Measurements from ENCODE around the gene PHF21A. TPM values are rescaled to one million over a fixed set of nuclear protein-coding genes. Genes with fewer than 3 reads are reported as not detected.
A peak's percentile ranks its signal among the peaks of the same experiment; 100 is the strongest.

The PHF21A gene
- total and polyA plus RNA-seq, 2 experiments from 2014 or later, result 24.6 to 30.4 TPM

DNA sequence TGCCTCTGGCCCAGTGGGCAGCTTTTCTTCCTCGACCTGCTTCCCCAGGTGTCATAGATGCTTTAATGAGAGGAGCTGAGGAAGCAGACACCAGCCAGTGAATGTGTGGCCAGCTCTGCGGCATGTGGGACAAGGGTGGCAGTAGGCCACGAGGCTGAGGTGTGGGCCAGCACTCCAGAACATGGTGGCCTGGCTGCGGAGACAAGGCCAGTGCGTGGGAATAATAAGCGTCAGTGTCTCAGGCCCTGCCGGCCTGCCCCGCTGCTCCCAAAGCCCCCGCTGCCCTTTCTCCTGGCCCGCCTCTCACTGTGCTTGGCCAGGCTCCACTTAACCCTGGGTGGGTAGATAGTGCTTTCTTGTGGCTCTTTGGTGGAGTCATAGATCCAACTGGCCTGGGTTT lies 233.7 kb downstream of the PHF21A start:
- H3K4me2 ChIP-seq, result no peak overlapping the region
- H3K4me1 ChIP-seq (ENCODE audit: insufficient read depth), result no peaks in the 10 kb centered on the region
- no peaks in the 10 kb centered on the region for H3K9me2 ChIP-seq (replicated peaks; ENCODE audit: insufficient read depth)
- no peaks in the 10 kb centered on the region for H3K36me3 ChIP-seq (replicated peaks; ENCODE audit: insufficient read depth, low read depth)
- DNase-seq (ENCODE audit: low spot score), result no peak
- no peak overlapping the region for H3K27ac ChIP-seq
- whole genome bisulfite sequencing (ENCODE audit: low lambda C conversion rate, missing lambda C conversion rate), result 91% methylated on average over 10 of the region's 10 CpGs
- H3K27me3 ChIP-seq, result no peaks in the 10 kb centered on the region
- H4K20me1 ChIP-seq (ENCODE audit: insufficient read depth, poor library complexity, severe bottlenecking), result no peaks in the 10 kb centered on the region
- no peak for TF ChIP-seq EZH2 (IDR thresholded peaks at IDR 0.05; ENCODE audit: borderline replicate concordance)
- TF ChIP-seq, protein P1, sequence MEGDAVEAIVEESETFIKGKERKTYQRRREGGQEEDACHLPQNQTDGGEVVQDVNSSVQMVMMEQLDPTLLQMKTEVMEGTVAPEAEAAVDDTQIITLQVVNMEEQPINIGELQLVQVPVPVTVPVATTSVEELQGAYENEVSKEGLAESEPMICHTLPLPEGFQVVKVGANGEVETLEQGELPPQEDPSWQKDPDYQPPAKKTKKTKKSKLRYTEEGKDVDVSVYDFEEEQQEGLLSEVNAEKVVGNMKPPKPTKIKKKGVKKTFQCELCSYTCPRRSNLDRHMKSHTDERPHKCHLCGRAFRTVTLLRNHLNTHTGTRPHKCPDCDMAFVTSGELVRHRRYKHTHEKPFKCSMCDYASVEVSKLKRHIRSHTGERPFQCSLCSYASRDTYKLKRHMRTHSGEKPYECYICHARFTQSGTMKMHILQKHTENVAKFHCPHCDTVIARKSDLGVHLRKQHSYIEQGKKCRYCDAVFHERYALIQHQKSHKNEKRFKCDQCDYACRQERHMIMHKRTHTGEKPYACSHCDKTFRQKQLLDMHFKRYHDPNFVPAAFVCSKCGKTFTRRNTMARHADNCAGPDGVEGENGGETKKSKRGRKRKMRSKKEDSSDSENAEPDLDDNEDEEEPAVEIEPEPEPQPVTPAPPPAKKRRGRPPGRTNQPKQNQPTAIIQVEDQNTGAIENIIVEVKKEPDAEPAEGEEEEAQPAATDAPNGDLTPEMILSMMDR (IDR thresholded peaks at IDR 0.05; ENCODE audit: poor library complexity), result no peak
- no peak for TF ChIP-seq EZH2phosphoT487 (IDR thresholded peaks at IDR 0.05; ENCODE audit: low read depth, severe bottlenecking, unreplicated experiment)
- no peaks in the 10 kb centered on the region for H3K9me3 ChIP-seq (ENCODE audit: low read depth)
- no peak overlapping the region for H3K4me3 ChIP-seq
- no peaks in the 10 kb centered on the region for H3K79me2 ChIP-seq
- no peak overlapping the region for H2AFZ ChIP-seq

DNA sequence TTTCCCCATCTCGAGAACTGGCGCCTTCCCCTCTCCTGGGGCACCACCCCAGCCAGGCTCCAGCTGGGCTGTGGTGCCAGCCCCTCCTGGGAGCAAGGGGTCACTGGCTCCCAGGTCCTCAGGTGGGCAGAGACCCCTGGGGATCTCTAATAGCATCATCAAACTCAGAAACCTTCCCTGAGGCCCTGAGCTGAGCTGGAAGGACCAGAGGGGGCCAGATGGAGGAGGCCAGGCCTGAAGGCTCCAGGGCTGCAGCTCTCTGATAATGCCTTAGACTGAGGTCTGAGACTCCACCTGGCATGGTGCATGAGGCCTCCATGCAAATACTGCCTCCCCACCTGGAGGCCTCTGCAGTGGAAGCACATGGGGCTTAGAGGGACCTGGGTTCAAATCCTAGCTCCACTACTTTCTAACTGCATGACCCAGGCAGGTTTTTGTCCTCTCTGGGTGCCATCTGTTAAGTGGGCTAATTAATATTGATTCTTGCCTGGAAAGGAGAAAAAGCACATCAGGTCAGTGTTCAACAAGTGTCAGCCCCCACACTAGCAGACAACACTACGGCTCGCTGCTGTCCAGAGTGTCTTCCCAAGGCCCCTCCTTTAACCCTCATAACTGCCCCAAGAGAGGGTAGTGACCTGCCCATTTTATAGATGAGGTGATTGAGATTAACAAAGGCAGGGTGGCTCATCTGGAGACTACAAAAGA lies 234.3 kb downstream of the PHF21A start:
- no peaks in the 10 kb centered on the region for H3K79me2 ChIP-seq
- TF ChIP-seq EZH2phosphoT487 (IDR thresholded peaks at IDR 0.05; ENCODE audit: low read depth, severe bottlenecking, unreplicated experiment) (no peak), EZH2 (IDR thresholded peaks at IDR 0.05; ENCODE audit: borderline replicate concordance) (no peak)
- TF ChIP-seq, protein P1 (IDR thresholded peaks at IDR 0.05; ENCODE audit: poor library complexity), result no peak
- no peaks in the 10 kb centered on the region for H4K20me1 ChIP-seq (ENCODE audit: insufficient read depth, poor library complexity, severe bottlenecking)
- no peak overlapping the region for H3K4me2 ChIP-seq
- no peak for DNase-seq (ENCODE audit: low spot score)
- H3K9me3 ChIP-seq (ENCODE audit: low read depth), result no peaks in the 10 kb centered on the region
- H3K27ac ChIP-seq, result no peak overlapping the region
- H3K27me3 ChIP-seq, result no peaks in the 10 kb centered on the region
- H3K9me2 ChIP-seq (replicated peaks; ENCODE audit: insufficient read depth), result no peaks in the 10 kb centered on the region
- H2AFZ ChIP-seq, result no peak overlapping the region
- no peaks in the 10 kb centered on the region for H3K4me1 ChIP-seq (ENCODE audit: insufficient read depth)
- 89% methylated on average over 4 of the region's 4 CpGs for WGBS (ENCODE audit: low lambda C conversion rate, missing lambda C conversion rate)
- H3K36me3 ChIP-seq (replicated peaks; ENCODE audit: insufficient read depth, low read depth), result no peaks in the 10 kb centered on the region
- no peak overlapping the region for H3K4me3 ChIP-seq

DNA sequence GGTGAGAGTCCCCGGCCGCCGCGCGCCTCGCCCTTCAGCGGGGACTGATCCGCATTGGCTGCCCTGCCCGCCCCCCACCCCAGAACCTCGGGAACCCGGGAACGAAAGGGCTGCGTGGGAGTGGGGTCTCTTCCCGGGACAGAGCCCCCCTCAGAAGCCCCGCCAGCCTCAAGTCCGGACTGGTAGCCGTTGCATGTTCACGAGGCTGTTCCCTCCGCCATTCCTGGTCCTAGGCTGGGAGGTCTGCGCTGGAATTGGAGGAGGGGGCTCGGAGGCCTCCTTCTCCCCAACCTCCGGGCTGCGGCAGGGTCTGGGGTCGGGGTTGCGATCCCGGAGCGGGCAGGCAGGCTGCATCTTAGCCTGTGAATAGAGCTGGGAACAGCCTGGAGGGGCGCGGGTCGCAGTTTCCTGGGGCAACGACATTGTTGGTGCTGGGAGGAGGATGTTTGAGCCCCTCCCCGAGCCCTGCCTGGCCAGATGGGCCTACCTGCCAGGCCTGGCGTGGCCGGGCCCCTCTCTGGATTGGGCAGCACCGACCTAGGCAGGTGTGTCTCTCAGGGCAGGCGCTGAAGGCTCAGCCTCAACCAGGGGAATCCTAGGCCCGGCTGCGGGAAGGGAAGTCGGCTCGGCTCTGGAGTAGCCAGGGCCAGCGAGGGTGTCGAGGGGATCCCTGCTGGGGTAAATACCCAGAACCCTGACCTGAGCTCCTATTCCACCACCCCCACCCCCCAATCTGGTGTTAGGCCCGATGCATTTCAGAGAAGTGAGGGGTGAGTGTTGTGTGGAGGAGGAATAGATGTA lies 235.1 kb downstream of the PHF21A start:
- no peak for DNase-seq (ENCODE audit: low spot score)
- H3K27ac ChIP-seq, result no peak overlapping the region
- H3K4me2 ChIP-seq, result peak overlapping the region; percentile 95
- peak overlapping the region; percentile 39 for H3K4me3 ChIP-seq
- no peaks in the 10 kb centered on the region for H3K36me3 ChIP-seq (replicated peaks; ENCODE audit: insufficient read depth, low read depth)
- no peaks in the 10 kb centered on the region for H3K27me3 ChIP-seq
- no peaks in the 10 kb centered on the region for H4K20me1 ChIP-seq (ENCODE audit: insufficient read depth, poor library complexity, severe bottlenecking)
- TF ChIP-seq EZH2 (IDR thresholded peaks at IDR 0.05; ENCODE audit: borderline replicate concordance) (no peak), EZH2phosphoT487 (IDR thresholded peaks at IDR 0.05; ENCODE audit: low read depth, severe bottlenecking, unreplicated experiment) (no peak)
- TF ChIP-seq, protein P1 (IDR thresholded peaks at IDR 0.05; ENCODE audit: poor library complexity), result no peak
- H2AFZ ChIP-seq, result peak overlapping the region; percentile 20
- H3K9me3 ChIP-seq (ENCODE audit: low read depth), result no peaks in the 10 kb centered on the region
- H3K4me1 ChIP-seq (ENCODE audit: insufficient read depth), result no peaks in the 10 kb centered on the region
- WGBS (ENCODE audit: low lambda C conversion rate, missing lambda C conversion rate), result 17% methylated on average over 41 of the region's 43 CpGs
- no peaks in the 10 kb centered on the region for H3K79me2 ChIP-seq
- no peaks in the 10 kb centered on the region for H3K9me2 ChIP-seq (replicated peaks; ENCODE audit: insufficient read depth)
